HCT116 (cell line): ENCODE measurements around the gene KCTD10. TPM values are rescaled to one million over a fixed set of nuclear protein-coding genes. Genes with fewer than 3 reads are reported as not detected.

ENCODE experiments used
- ATAC-seq: fragments of 200-7000 bp; cut with Tn5 transposase; 2 replicates; pipeline ENCODE4 v1.9.1; 2020; ENCODE audit warnings: mild to moderate bottlenecking, moderate library complexity
- BruUV-seq: library from RNA; stranded (reverse); fragments of 400-500 nt; replicated peaks from 2 replicates; lab custom pipeline; 2021; lab: Mats Ljungman, UMichigan
- CTCF ChIA-PET: fragments of 300-600 bp; sonication (Branson Sonifier 250); formaldehyde crosslinking; loops from one replicate; lab custom pipeline; 2021; ENCODE audit warnings: antibody characterized with exemption; lab: Charles Lee
- POLR2A ChIA-PET: fragments of 300-600, 350-600 bp; sonication (Branson Sonifier 250); formaldehyde crosslinking; loops from one replicate; lab custom pipeline; 2021; ENCODE audit warnings: antibody characterized with exemption; lab: Charles Lee
- RAD21 ChIA-PET, 2 experiments: fragments of 300-600 bp; sonication (Branson Sonifier 250); formaldehyde crosslinking; loops; one replicate each; lab custom pipeline; 2023; ENCODE audit warnings: low total read pairs in 2 of 2; ENCODE audit not compliant: uncharacterized antibody in 2 of 2, unreplicated experiment in 2 of 2, low non-redundant PET in 1 of 2; lab: Charles Lee
- DNase-seq: peaks from one replicate; pipeline ENCODE4 v3.0.0-alpha.2; 2010; ENCODE audit warnings: low read depth, low spot score
- H2AFZ ChIP-seq: fragments of 200-600 bp; shearing (Covaris generic), sonication (generic); 2 replicates; pipeline ENCODE4 v1.6.1; 2017; ENCODE audit warnings: low read depth, mixed run types, mixed read lengths, antibody characterized with exemption, low read length; ENCODE audit not compliant: poor library complexity, severe bottlenecking
- H3K27ac ChIP-seq: 2 replicates; pipeline ENCODE4 v1.5.1; 2012; ENCODE audit warnings: low read depth, low read length
- H3K27me3 ChIP-seq: fragments of 200-600 bp; sonication (generic); 2 replicates; pipeline ENCODE4 v1.6.1; 2016; ENCODE audit warnings: mixed run types, low read length, mixed read lengths; ENCODE audit not compliant: insufficient read depth
- H3K36me3 ChIP-seq, 2 experiments: fragments of 200-500 bp in 1 of 2; fragments of 200-600 bp in 1 of 2; sonication (Bioruptor generic) in 1 of 2; sonication (generic) in 1 of 2; 2 replicates each; pipeline versions ENCODE4 v1.5.1 to v1.6.1; 2014 to 2016; ENCODE audit warnings: low read length in 2 of 2, inconsistent platforms in 1 of 2, mixed read lengths in 1 of 2, mixed run types in 1 of 2; ENCODE audit not compliant: insufficient read depth in 2 of 2, control insufficient read depth in 1 of 2
- H3K4me1 ChIP-seq, 2 experiments: fragments of 200-600 bp in 1 of 2; sonication (generic) in 1 of 2; 2 replicates each; pipeline versions ENCODE4 v1.5.1 to v1.6.1; 2012 to 2017; ENCODE audit warnings: low read length in 2 of 2, inconsistent platforms in 1 of 2, mild to moderate bottlenecking in 1 of 2, mixed read lengths in 1 of 2, mixed run types in 1 of 2, moderate library complexity in 1 of 2; ENCODE audit not compliant: insufficient read depth in 2 of 2, control insufficient read depth in 1 of 2
- H3K4me2 ChIP-seq: fragments of 200-600 bp; sonication (generic); 2 replicates; pipeline ENCODE4 v1.6.1; 2017; ENCODE audit warnings: mixed run types, low read length, mixed read lengths
- H3K4me3 ChIP-seq, 2 experiments: fragments of 200-600 bp in 1 of 2; sonication (generic) in 1 of 2; replicated peaks in 1 of 2; 2 replicates each; pipeline ENCODE4 v1.5.1; 2011 to 2016; ENCODE audit warnings: low read length in 2 of 2, control low read depth in 1 of 2, low read depth in 1 of 2, mild to moderate bottlenecking in 1 of 2, mixed read lengths in 1 of 2, mixed run types in 1 of 2
- H3K79me2 ChIP-seq: fragments of 200-600 bp; sonication (generic); 2 replicates; pipeline ENCODE4 v1.6.1; 2017; ENCODE audit warnings: mild to moderate bottlenecking, mixed run types, low read length, moderate library complexity, mixed read lengths; ENCODE audit not compliant: insufficient read depth
- H3K9ac ChIP-seq: fragments of 200-600 bp; sonication (generic); 2 replicates; pipeline ENCODE4 v1.6.1; 2016; ENCODE audit warnings: low read length, mixed read lengths
- H3K9me2 ChIP-seq: fragments of 200-600 bp; sonication (generic), shearing (Covaris generic); 2 replicates; pipeline ENCODE4 v1.6.1; 2017; ENCODE audit warnings: mixed run types, mild to moderate bottlenecking, moderate library complexity; ENCODE audit not compliant: insufficient read depth
- H3K9me3 ChIP-seq, 2 experiments: fragments of 200-500 bp in 1 of 2; fragments of 200-600 bp in 1 of 2; sonication (Bioruptor generic) in 1 of 2; sonication (generic) in 1 of 2; 2 replicates each; pipeline ENCODE4 v1.6.1; 2014 to 2017; ENCODE audit warnings: low read length in 2 of 2, mixed read lengths in 2 of 2, inconsistent platforms in 1 of 2, low read depth in 1 of 2, mild to moderate bottlenecking in 1 of 2, mixed run types in 1 of 2, moderate library complexity in 1 of 2; ENCODE audit not compliant: control insufficient read depth in 1 of 2, insufficient read depth in 1 of 2
- H4K20me1 ChIP-seq: fragments of 200-600 bp; sonication (generic), shearing (Covaris generic); 2 replicates; pipeline ENCODE4 v1.6.1; 2017; ENCODE audit warnings: mixed run types, mild to moderate bottlenecking, moderate library complexity; ENCODE audit not compliant: insufficient read depth
- CEBPB ChIP-seq: IDR thresholded peaks from 2 replicates; pipeline ENCODE4 v1.6.1; 2012; ENCODE audit warnings: low read depth
- ELF1 ChIP-seq: IDR thresholded peaks from 2 replicates; pipeline ENCODE4 v1.6.1; 2012; ENCODE audit warnings: low read depth, borderline replicate concordance
- EZH2 ChIP-seq: fragments of 200-600 bp; sonication (generic); IDR thresholded peaks from 2 replicates; pipeline ENCODE4 v1.6.1; 2017; ENCODE audit warnings: antibody characterized with exemption, mixed run types
- EZH2phosphoT487 ChIP-seq: fragments of 200-600 bp; IDR thresholded peaks from 2 replicates; pipeline ENCODE4 v1.6.1; 2018; ENCODE audit warnings: antibody characterized with exemption, borderline replicate concordance
- JUND ChIP-seq: IDR thresholded peaks from 2 replicates; pipeline ENCODE4 v1.6.1; 2012
- POLR2A ChIP-seq: IDR thresholded peaks from 2 replicates; pipeline ENCODE4 v1.7.0; 2011; ENCODE audit warnings: borderline replicate concordance; ENCODE audit not compliant: insufficient read depth, insufficient read length; ENCODE audit errors: extremely low read depth
- POLR2AphosphoS5 ChIP-seq: IDR thresholded peaks from 2 replicates; pipeline ENCODE4 v1.6.1; 2011; ENCODE audit warnings: mild to moderate bottlenecking, low read depth, low read length, moderate library complexity
- RAD21 ChIP-seq: IDR thresholded peaks from 2 replicates; pipeline ENCODE4 v1.6.1; 2012; ENCODE audit warnings: low read depth, mild to moderate bottlenecking
- SRF ChIP-seq: IDR thresholded peaks from 2 replicates; pipeline ENCODE4 v1.6.1; 2012; ENCODE audit warnings: low read depth
- ZNF274 ChIP-seq: fragments of 200-500 bp; sonication (Bioruptor generic); IDR thresholded peaks from 2 replicates; pipeline ENCODE4 v1.6.1; 2014; ENCODE audit warnings: mild to moderate bottlenecking, low read depth, low read length, inconsistent platforms
- intact Hi-C: fragments of 100-400 bp; cut with micrococcal nuclease; formaldehyde crosslinking; loops from 2 replicates; pipeline ENCODE4 v1.10.0; 2022
- total RNA-seq: library from RNA; stranded (reverse); gene quantifications from one replicate; pipeline ENCODE4 v1.2.1, GENCODE V29; 2021; ENCODE audit not compliant: unreplicated experiment
- TF ChIP-seq, protein P1 (sequence below): IDR thresholded peaks from 2 replicates; pipeline ENCODE4 v1.6.1; 2012; ENCODE audit warnings: low read depth
- TF ChIP-seq, protein P2 (sequence below): IDR thresholded peaks from 2 replicates; pipeline ENCODE4 v1.6.1; 2011; ENCODE audit warnings: mild to moderate bottlenecking, low read length, moderate library complexity; ENCODE audit not compliant: insufficient replicate concordance; ENCODE audit errors: extremely low read depth

The KCTD10 gene
- total RNA-seq, 1 experiment from 2014 or later, result 34.7 TPM

DNA sequence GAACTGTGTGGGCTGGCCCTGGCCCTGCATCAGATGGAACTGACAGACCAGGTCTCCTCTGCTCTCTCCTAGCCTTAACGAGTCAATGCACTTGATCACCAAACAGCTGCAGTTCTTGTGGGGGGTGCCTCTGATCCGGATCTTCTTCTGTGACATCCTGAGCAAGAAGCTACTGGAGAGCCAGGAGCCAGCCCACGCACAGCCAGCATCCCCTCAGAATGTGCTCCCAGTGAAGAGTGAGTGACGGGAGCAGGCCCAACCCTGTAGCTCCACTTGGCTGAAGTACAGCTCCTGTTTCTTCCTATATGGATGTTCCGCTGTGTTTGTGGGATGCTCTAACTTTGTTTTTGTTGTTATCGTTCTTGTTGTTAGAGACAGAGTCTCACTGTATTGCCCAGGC, 24.2 kb upstream of the KCTD10 start:
- ChIA-PET CTCF (no interaction called here), POLR2A (no interaction called here), RAD21 (no interaction called here)
- intact Hi-C loops, result no loop called here
- Histone ChIP-seq H3K36me3 (peaks cover 9 to 28% of the 10 kb centered on the region in 2 experiments; a peak in 2 of 4 replicates), H3K4me3 (no peak overlapping the region), H3K79me2 (no peaks in the 10 kb centered on the region), H3K4me2 (no peak overlapping the region), H3K9ac (no peak overlapping the region), H3K9me2 (no peaks in the 10 kb centered on the region), H3K4me1 (no peaks in the 10 kb centered on the region), H3K9me3 (no peaks in the 10 kb centered on the region), H4K20me1 (no peaks in the 10 kb centered on the region), H2AFZ (no peak overlapping the region), H3K27ac (no peak overlapping the region), H3K27me3 (no peaks in the 10 kb centered on the region)
- DNase-seq (no peak), ATAC-seq (no peak)
- no TSS peak for BruUV-seq
- TF ChIP-seq CEBPB, result no peak
- no peak for TF ChIP-seq JUND
- no peak for TF ChIP-seq POLR2A
- TF ChIP-seq, protein P1, sequence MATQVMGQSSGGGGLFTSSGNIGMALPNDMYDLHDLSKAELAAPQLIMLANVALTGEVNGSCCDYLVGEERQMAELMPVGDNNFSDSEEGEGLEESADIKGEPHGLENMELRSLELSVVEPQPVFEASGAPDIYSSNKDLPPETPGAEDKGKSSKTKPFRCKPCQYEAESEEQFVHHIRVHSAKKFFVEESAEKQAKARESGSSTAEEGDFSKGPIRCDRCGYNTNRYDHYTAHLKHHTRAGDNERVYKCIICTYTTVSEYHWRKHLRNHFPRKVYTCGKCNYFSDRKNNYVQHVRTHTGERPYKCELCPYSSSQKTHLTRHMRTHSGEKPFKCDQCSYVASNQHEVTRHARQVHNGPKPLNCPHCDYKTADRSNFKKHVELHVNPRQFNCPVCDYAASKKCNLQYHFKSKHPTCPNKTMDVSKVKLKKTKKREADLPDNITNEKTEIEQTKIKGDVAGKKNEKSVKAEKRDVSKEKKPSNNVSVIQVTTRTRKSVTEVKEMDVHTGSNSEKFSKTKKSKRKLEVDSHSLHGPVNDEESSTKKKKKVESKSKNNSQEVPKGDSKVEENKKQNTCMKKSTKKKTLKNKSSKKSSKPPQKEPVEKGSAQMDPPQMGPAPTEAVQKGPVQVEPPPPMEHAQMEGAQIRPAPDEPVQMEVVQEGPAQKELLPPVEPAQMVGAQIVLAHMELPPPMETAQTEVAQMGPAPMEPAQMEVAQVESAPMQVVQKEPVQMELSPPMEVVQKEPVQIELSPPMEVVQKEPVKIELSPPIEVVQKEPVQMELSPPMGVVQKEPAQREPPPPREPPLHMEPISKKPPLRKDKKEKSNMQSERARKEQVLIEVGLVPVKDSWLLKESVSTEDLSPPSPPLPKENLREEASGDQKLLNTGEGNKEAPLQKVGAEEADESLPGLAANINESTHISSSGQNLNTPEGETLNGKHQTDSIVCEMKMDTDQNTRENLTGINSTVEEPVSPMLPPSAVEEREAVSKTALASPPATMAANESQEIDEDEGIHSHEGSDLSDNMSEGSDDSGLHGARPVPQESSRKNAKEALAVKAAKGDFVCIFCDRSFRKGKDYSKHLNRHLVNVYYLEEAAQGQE, result no peak

DNA sequence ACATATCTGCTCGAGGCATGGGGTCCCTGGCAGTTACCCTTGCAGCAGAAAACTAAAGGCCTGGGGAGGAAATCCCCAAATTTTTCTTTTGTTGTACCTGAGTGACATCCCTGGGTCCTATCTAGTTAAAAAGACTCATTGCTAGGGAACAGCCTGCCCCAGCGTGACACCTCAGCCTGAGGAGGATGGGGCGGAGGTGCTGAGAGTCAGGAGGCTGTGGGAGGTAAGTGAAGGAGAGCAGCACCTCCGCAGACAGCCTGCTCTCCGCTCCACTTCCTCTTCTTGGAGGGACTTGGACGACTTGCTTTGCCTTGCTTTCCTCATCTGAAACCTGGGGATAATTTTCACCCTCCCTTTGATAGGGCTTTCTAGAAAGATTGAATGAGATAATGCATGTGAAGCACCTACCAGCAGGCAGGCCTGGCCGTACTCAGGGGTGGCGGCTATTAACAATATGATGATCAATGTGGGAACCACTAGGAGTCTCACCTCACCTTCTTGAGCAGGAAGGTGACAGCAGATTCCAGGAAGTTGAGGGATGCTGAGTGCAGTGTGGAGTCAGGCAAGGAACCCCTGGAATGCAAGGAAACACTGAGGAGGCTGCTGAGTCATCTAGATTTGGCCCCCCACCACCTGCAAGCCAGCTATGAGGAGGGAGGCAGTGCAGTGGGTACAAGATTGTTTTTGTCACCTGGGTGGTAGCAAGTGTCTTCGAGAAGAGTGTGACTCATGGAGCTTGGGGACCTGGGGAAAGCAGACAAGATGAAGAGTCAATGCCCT, 23.5 kb upstream of the KCTD10 start:
- H4K20me1 ChIP-seq, result no peaks in the 10 kb centered on the region
- no peak overlapping the region for H3K4me2 ChIP-seq
- H3K4me3 ChIP-seq, result no peak overlapping the region
- H3K9me2 ChIP-seq, result no peaks in the 10 kb centered on the region
- ChIA-PET POLR2A (no interaction called here), RAD21 (no interaction called here), CTCF (no interaction called here)
- no peaks in the 10 kb centered on the region for H3K79me2 ChIP-seq
- H3K36me3 ChIP-seq, result peaks cover 9 to 28% of the 10 kb centered on the region in 2 experiments; a peak in 2 of 4 replicates
- ATAC-seq, result no peak
- H3K27ac ChIP-seq, result no peak overlapping the region
- intact Hi-C loops, result no loop called here
- no peaks in the 10 kb centered on the region for H3K9me3 ChIP-seq
- no peak for DNase-seq
- no peak overlapping the region for H3K9ac ChIP-seq
- no peaks in the 10 kb centered on the region for H3K4me1 ChIP-seq
- BruUV-seq, result no TSS peak
- H2AFZ ChIP-seq, result no peak overlapping the region
- no peaks in the 10 kb centered on the region for H3K27me3 ChIP-seq
- no peak for TF ChIP-seq EZH2
- TF ChIP-seq ELF1, result no peak
- TF ChIP-seq SRF, result no peak
- no peak for TF ChIP-seq EZH2phosphoT487
- no peak for TF ChIP-seq RAD21
- TF ChIP-seq, protein P2, sequence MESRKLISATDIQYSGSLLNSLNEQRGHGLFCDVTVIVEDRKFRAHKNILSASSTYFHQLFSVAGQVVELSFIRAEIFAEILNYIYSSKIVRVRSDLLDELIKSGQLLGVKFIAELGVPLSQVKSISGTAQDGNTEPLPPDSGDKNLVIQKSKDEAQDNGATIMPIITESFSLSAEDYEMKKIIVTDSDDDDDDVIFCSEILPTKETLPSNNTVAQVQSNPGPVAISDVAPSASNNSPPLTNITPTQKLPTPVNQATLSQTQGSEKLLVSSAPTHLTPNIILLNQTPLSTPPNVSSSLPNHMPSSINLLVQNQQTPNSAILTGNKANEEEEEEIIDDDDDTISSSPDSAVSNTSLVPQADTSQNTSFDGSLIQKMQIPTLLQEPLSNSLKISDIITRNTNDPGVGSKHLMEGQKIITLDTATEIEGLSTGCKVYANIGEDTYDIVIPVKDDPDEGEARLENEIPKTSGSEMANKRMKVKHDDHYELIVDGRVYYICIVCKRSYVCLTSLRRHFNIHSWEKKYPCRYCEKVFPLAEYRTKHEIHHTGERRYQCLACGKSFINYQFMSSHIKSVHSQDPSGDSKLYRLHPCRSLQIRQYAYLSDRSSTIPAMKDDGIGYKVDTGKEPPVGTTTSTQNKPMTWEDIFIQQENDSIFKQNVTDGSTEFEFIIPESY, result no peak
- no peak for TF ChIP-seq ZNF274
- no peak for TF ChIP-seq POLR2AphosphoS5
